Neural cell (in vitro differentiated cells): ENCODE measurements around the gene SMPX. TPM values are rescaled to one million over a fixed set of nuclear protein-coding genes. Genes with fewer than 3 reads are reported as not detected.

Experiments
- H2AFZ ChIP-seq: fragments of 200-600, 300-800 bp; sonication (generic), shearing (Covaris generic); 2 replicates; pipeline ENCODE4 v1.6.0; 2014; ENCODE audit warnings: low read depth, mild to moderate bottlenecking, antibody characterized with exemption, low read length, moderate library complexity
- H3F3A ChIP-seq: fragments of 200-600 bp; shearing (Covaris generic); 2 replicates; pipeline ENCODE4 v1.6.1; 2016; ENCODE audit warnings: mild to moderate bottlenecking, moderate library complexity, mixed read lengths, antibody characterized with exemption, low read length; ENCODE audit not compliant: insufficient read depth, poor library complexity, severe bottlenecking
- H3K27ac ChIP-seq: fragments of 200-600, 300-800 bp; sonication (generic), shearing (Covaris generic); 2 replicates; pipeline ENCODE4 v1.5.1; 2014; ENCODE audit warnings: mild to moderate bottlenecking, low read length, moderate library complexity
- H3K27me3 ChIP-seq: fragments of 300-800, 200-600 bp; sonication (generic), shearing (Covaris generic); 2 replicates; pipeline ENCODE4 v1.6.0; 2014; ENCODE audit warnings: mild to moderate bottlenecking, low read depth, low read length, moderate library complexity; ENCODE audit not compliant: insufficient read depth
- H3K36me3 ChIP-seq: fragments of 300-800, 200-600 bp; sonication (generic), shearing (Covaris generic); 2 replicates; pipeline ENCODE4 v1.5.1; 2014; ENCODE audit warnings: mild to moderate bottlenecking, antibody characterized with exemption, low read length, moderate library complexity; ENCODE audit not compliant: insufficient read depth
- H3K4me2 ChIP-seq: fragments of 300-800, 200-600 bp; sonication (generic), shearing (Covaris generic); 2 replicates; pipeline ENCODE4 v1.6.0; 2014; ENCODE audit warnings: mild to moderate bottlenecking, low read length
- H3K4me3 ChIP-seq: fragments of 300-800, 200-600 bp; sonication (generic), shearing (Covaris generic); 2 replicates; pipeline ENCODE4 v1.5.1; 2014; ENCODE audit warnings: mild to moderate bottlenecking, low read length, moderate library complexity
- H3K79me2 ChIP-seq: fragments of 200-600 bp; shearing (Covaris generic); replicated peaks from 2 replicates; pipeline ENCODE4 v1.6.0; 2014; ENCODE audit warnings: mild to moderate bottlenecking, low read length, moderate library complexity; ENCODE audit not compliant: insufficient read depth
- H3K9ac ChIP-seq: fragments of 300-800, 200-600 bp; sonication (generic), shearing (Covaris generic); 2 replicates; pipeline ENCODE4 v1.6.1; 2016; ENCODE audit warnings: mild to moderate bottlenecking, low read length, mixed read lengths
- H3K9me2 ChIP-seq: fragments of 200-600 bp; shearing (Covaris generic); 2 replicates; pipeline ENCODE4 v1.6.1; 2016; ENCODE audit warnings: mild to moderate bottlenecking, low read length, mixed read lengths; ENCODE audit not compliant: insufficient read depth
- H3K9me3 ChIP-seq: fragments of 200-600, 300-800 bp; sonication (generic), shearing (Covaris generic); 2 replicates; pipeline ENCODE4 v1.6.1; 2016; ENCODE audit warnings: mild to moderate bottlenecking, mixed run types, low read length, moderate library complexity, mixed read lengths
- H4K20me1 ChIP-seq: fragments of 200-600 bp; shearing (Covaris generic); 2 replicates; pipeline ENCODE4 v1.6.1; 2016; ENCODE audit warnings: mild to moderate bottlenecking, mixed run types; ENCODE audit not compliant: insufficient read depth
- EP300 ChIP-seq: fragments of 450-650 bp; conservative IDR thresholded peaks from 2 replicates; pipeline ENCODE4 v1.6.1; 2014; ENCODE audit warnings: antibody characterized with exemption, mild to moderate bottlenecking, moderate library complexity; ENCODE audit not compliant: poor library complexity, severe bottlenecking
- EZH2 ChIP-seq: fragments of 200-600, 300-800 bp; shearing (Covaris generic), sonication (generic); IDR thresholded peaks from 2 replicates; pipeline ENCODE4 v1.6.1; 2014; ENCODE audit warnings: antibody characterized with exemption, low read length, borderline replicate concordance, mild to moderate bottlenecking; ENCODE audit not compliant: insufficient read depth, poor library complexity, severe bottlenecking
- MXI1 ChIP-seq: fragments of 450-650 bp; conservative IDR thresholded peaks from 2 replicates; pipeline ENCODE4 v1.6.1; 2014; ENCODE audit warnings: antibody characterized with exemption, mild to moderate bottlenecking; ENCODE audit not compliant: poor library complexity, severe bottlenecking
- POLR2AphosphoS5 ChIP-seq: IDR thresholded peaks from 2 replicates; pipeline ENCODE4 v1.6.1; 2012
- RAD21 ChIP-seq: fragments of 450-650 bp; conservative IDR thresholded peaks from 2 replicates; pipeline ENCODE4 v1.6.1; 2014; ENCODE audit warnings: antibody characterized with exemption, mild to moderate bottlenecking, moderate library complexity
- REST ChIP-seq: IDR thresholded peaks from 2 replicates; pipeline ENCODE4 v1.6.1; 2012; ENCODE audit warnings: borderline replicate concordance
- SMC3 ChIP-seq: fragments of 450-650 bp; conservative IDR thresholded peaks from 2 replicates; pipeline ENCODE4 v1.6.1; 2014; ENCODE audit warnings: antibody characterized with exemption, mild to moderate bottlenecking, moderate library complexity; ENCODE audit not compliant: poor library complexity
- TAF1 ChIP-seq: IDR thresholded peaks from 2 replicates; pipeline ENCODE4 v1.6.1; 2012; ENCODE audit warnings: low read depth
- polyA plus RNA-seq: library from polyadenylated mRNA; depleted of rRNA; stranded (reverse); fragments of >200 nt; gene quantifications from 2 replicates; pipeline ENCODE4 v1.2.3, GENCODE V29; 2014
- TF ChIP-seq, protein P1 (sequence below): fragments of 450-650 bp; IDR thresholded peaks from 2 replicates; pipeline ENCODE4 v1.5.1; 2014; ENCODE audit warnings: antibody characterized with exemption, mild to moderate bottlenecking, moderate library complexity; ENCODE audit not compliant: poor library complexity, severe bottlenecking

Gene SMPX
- polyA plus RNA-seq, 1 donor from 2014 or later: 0.53 TPM

GRCh38 chrX:21699136-21699535, 58.8 kb downstream of the SMPX start:
- no peak for TF ChIP-seq SMC3
- no peak for TF ChIP-seq MXI1
- TF ChIP-seq REST: no peak
- TF ChIP-seq POLR2AphosphoS5: no peak
- no peak for TF ChIP-seq EZH2
- no peak for TF ChIP-seq RAD21
- TF ChIP-seq EP300: no peak
- TF ChIP-seq, protein P1, sequence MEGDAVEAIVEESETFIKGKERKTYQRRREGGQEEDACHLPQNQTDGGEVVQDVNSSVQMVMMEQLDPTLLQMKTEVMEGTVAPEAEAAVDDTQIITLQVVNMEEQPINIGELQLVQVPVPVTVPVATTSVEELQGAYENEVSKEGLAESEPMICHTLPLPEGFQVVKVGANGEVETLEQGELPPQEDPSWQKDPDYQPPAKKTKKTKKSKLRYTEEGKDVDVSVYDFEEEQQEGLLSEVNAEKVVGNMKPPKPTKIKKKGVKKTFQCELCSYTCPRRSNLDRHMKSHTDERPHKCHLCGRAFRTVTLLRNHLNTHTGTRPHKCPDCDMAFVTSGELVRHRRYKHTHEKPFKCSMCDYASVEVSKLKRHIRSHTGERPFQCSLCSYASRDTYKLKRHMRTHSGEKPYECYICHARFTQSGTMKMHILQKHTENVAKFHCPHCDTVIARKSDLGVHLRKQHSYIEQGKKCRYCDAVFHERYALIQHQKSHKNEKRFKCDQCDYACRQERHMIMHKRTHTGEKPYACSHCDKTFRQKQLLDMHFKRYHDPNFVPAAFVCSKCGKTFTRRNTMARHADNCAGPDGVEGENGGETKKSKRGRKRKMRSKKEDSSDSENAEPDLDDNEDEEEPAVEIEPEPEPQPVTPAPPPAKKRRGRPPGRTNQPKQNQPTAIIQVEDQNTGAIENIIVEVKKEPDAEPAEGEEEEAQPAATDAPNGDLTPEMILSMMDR: no peak
- no peak for TF ChIP-seq TAF1
- no peak overlapping the region for H3K4me2 ChIP-seq
- no peak overlapping the region for H3K4me3 ChIP-seq
- no peak overlapping the region for H3K27ac ChIP-seq
- H3F3A ChIP-seq: no peaks in the 10 kb centered on the region
- H3K36me3 ChIP-seq: no peaks in the 10 kb centered on the region
- no peaks in the 10 kb centered on the region for H3K9me3 ChIP-seq
- no peaks in the 10 kb centered on the region for H3K9me2 ChIP-seq
- H4K20me1 ChIP-seq: no peaks in the 10 kb centered on the region
- H3K27me3 ChIP-seq: no peaks in the 10 kb centered on the region
- H3K79me2 ChIP-seq: no peaks in the 10 kb centered on the region
- no peak overlapping the region for H2AFZ ChIP-seq
- no peak overlapping the region for H3K9ac ChIP-seq

GRCh38 chrX:21698272-21698671, 59.6 kb downstream of the SMPX start:
- Histone ChIP-seq H3K27me3 (no peaks in the 10 kb centered on the region), H3K9me2 (no peaks in the 10 kb centered on the region), H3K9ac (no peak overlapping the region), H3K4me2 (no peak overlapping the region), H3K79me2 (no peaks in the 10 kb centered on the region), H3K36me3 (no peaks in the 10 kb centered on the region), H4K20me1 (no peaks in the 10 kb centered on the region), H3K9me3 (no peaks in the 10 kb centered on the region), H3F3A (no peaks in the 10 kb centered on the region), H3K27ac (no peak overlapping the region), H3K4me3 (no peak overlapping the region), H2AFZ (no peak overlapping the region)
- TF ChIP-seq, protein P1: no peak
- TF ChIP-seq EP300: no peak
- no peak for TF ChIP-seq TAF1
- TF ChIP-seq MXI1: no peak
- no peak for TF ChIP-seq REST
- TF ChIP-seq RAD21: no peak
- no peak for TF ChIP-seq POLR2AphosphoS5
- TF ChIP-seq SMC3: no peak
- TF ChIP-seq EZH2: no peak
